Ectodermal cell (in vitro differentiated cells): ENCODE results near the gene RETREG1.

Source experiments
- H3K27ac ChIP-seq: 2 replicates; pipeline ENCODE4 v1.7.0; 2013; ENCODE audit warnings: mild to moderate bottlenecking, low read depth, low read length; ENCODE audit not compliant: insufficient read depth, poor library complexity, severe bottlenecking
- H3K27me3 ChIP-seq: 2 replicates; pipeline ENCODE4 v1.7.0; 2013; ENCODE audit warnings: mild to moderate bottlenecking, low read length; ENCODE audit not compliant: insufficient read depth, control insufficient read depth, poor library complexity, severe bottlenecking
- H3K36me3 ChIP-seq: one replicate; pipeline ENCODE4 v1.7.0; 2013; ENCODE audit warnings: low read length; ENCODE audit not compliant: control insufficient read depth, insufficient read depth
- H3K4me1 ChIP-seq: one replicate; pipeline ENCODE4 v1.7.0; 2013; ENCODE audit warnings: low read length; ENCODE audit not compliant: control insufficient read depth, insufficient read depth
- H3K4me3 ChIP-seq: 2 replicates; pipeline ENCODE4 v1.7.0; 2013; ENCODE audit warnings: low read depth, low read length, control low read depth; ENCODE audit not compliant: insufficient read depth
- H3K9me3 ChIP-seq: 2 replicates; pipeline ENCODE4 v1.7.0; 2013; ENCODE audit warnings: mild to moderate bottlenecking, low read length, moderate library complexity; ENCODE audit not compliant: control insufficient read depth
- WGBS, 2 experiments: methylation state at CpG; one replicate each; pipeline ENCODE4 v1.1.7; 2013; ENCODE audit warnings: missing lambda C conversion rate in 2 of 2; 5-methylcytosine and 5-hydroxymethylcytosine counted together

Gene RETREG1

DNA sequence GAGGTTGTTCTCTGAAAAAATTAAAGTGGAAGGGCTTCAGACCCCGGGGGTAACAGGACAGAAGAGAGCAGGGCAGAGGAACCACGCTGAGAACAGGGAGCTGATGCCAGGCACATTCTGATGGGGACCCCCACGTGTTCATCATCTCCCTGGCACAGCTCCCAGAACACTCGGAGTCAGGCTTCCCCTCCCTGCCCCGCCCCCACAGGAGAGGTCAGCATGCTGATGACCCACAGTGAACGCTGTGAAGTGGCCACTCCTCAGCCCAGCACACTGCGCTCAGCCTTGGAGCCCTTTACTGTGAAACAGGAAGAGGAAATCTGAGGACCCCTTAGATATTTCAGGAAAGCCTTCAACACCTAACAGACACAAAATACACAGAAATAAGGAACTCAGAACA is 16.4 kb downstream of the RETREG1 start:
- Histone ChIP-seq H3K27me3 (no peaks in the 10 kb centered on the region), H3K4me1 (peaks cover 3% of the 10 kb centered on the region), H3K9me3 (no peaks in the 10 kb centered on the region), H3K36me3 (no peaks in the 10 kb centered on the region), H3K27ac (no peak overlapping the region), H3K4me3 (no peak overlapping the region)
- WGBS, 2 experiments = 79 to 81% methylated on average over 7 of the region's 7 CpGs

DNA sequence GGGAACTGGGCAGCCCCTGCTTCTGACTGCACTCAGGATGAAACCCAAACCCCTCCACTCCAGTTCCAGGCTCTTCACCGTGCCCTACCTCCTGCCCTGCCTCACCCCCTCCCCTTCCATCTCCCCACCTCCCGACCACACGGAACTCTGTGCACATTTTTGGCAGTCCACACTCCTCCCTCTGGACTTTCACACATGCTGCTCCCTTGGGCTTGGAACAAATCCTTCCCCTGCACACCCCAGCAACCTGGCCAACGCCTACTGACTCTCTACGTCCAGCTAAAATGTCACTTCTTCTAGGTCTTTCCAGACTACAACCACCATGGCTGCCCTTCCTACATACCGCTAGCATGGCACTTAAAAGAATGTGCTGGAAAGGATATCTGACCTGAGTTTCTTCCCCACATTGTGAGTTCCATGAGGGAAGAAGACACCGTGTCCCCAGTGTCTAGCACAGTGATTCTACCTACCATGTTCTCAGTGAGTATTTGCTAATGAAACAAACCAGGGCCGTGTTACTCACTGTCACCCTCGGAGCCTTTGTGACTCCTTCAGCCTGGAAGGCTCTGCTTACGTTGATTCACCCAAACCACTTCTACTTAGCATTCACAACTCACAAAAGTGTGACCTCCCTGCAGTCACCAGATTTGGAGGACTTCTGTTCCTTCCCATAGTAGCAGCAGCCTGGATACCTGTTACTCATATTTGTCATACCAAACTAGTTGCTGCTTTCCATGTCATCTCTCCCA is 18.7 kb downstream of the RETREG1 start:
- Histone ChIP-seq H3K36me3 (no peaks in the 10 kb centered on the region), H3K27me3 (no peaks in the 10 kb centered on the region), H3K4me1 (peaks cover 3% of the 10 kb centered on the region), H3K9me3 (no peaks in the 10 kb centered on the region), H3K4me3 (no peak overlapping the region), H3K27ac (no peak overlapping the region)
- WGBS, 2 experiments = 86 to 91% methylated on average over 10 of the region's 10 CpGs

DNA sequence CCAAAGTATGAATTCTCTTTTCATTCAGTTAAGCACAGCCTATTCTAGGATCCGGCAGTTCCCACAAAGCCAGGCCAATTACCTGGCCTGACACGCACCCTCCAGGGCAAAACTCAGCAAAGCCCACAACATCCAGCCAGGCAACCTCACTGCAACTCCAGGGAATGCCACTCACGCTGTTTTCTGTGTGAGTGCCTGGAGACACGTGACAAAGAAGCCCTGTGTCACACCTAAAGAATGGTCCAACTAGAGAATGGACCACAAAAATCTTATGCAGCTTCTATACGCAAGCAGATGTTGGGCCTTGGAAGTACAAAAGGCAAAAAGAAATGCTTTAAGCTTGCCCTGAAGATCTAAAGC is 20.2 kb downstream of the RETREG1 start:
- Histone ChIP-seq H3K4me1 (peaks cover 3% of the 10 kb centered on the region), H3K4me3 (no peak overlapping the region), H3K27me3 (no peaks in the 10 kb centered on the region), H3K9me3 (no peaks in the 10 kb centered on the region), H3K36me3 (no peaks in the 10 kb centered on the region), H3K27ac (no peak overlapping the region)
- WGBS, 2 experiments = 73 to 81% methylated on average over 5 of the region's 5 CpGs

GRCh38 chr5:16595881-16596580 is 20.8 kb downstream of the RETREG1 start:
- no peak overlapping the region for H3K27ac ChIP-seq
- no peak overlapping the region for H3K4me3 ChIP-seq
- H3K27me3 ChIP-seq = no peaks in the 10 kb centered on the region
- H3K9me3 ChIP-seq = no peaks in the 10 kb centered on the region
- H3K4me1 ChIP-seq = peaks cover 3% of the 10 kb centered on the region
- no peaks in the 10 kb centered on the region for H3K36me3 ChIP-seq
- 96% methylated on average over 6 of the region's 6 CpGs for WGBS, 2 experiments

- H3K27ac ChIP-seq = no peak overlapping the region
- H3K4me3 ChIP-seq = no peak overlapping the region
- 90 to 93% methylated on average over 3 of the region's 3 CpGs for WGBS, 2 experiments
- H3K4me1 ChIP-seq = peaks cover 3% of the 10 kb centered on the region
- no peaks in the 10 kb centered on the region for H3K27me3 ChIP-seq
- no peaks in the 10 kb centered on the region for H3K36me3 ChIP-seq
- no peaks in the 10 kb centered on the region for H3K9me3 ChIP-seq
Measured at GRCh38 chr5:16593628-16594027, 23.2 kb downstream of the RETREG1 start.

DNA sequence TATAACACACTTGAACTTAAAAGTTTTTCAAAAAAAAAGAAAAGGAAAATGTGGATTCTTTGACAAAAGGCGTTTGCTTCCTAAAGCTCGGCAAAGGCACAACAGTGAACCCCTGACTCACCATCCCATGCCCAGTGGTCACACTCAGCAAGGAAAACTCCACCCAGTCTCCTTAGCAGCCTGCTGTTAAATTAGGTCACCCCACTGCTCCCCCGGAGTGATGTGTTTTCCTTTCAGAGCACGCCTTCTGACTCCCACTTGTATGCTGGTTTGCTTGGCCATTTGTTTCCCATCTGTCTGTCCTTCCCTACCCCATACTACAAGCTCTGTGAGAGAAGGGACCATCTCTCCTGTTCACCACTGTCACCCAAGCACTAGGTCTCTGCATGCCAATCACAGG is 23.8 kb downstream of the RETREG1 start:
- no peaks in the 10 kb centered on the region for H3K36me3 ChIP-seq
- H3K9me3 ChIP-seq = no peaks in the 10 kb centered on the region
- no peak overlapping the region for H3K27ac ChIP-seq
- peaks cover 3% of the 10 kb centered on the region for H3K4me1 ChIP-seq
- no peaks in the 10 kb centered on the region for H3K27me3 ChIP-seq
- 88 to 91% methylated on average over 4 of the region's 4 CpGs for WGBS, 2 experiments
- H3K4me3 ChIP-seq = no peak overlapping the region

DNA sequence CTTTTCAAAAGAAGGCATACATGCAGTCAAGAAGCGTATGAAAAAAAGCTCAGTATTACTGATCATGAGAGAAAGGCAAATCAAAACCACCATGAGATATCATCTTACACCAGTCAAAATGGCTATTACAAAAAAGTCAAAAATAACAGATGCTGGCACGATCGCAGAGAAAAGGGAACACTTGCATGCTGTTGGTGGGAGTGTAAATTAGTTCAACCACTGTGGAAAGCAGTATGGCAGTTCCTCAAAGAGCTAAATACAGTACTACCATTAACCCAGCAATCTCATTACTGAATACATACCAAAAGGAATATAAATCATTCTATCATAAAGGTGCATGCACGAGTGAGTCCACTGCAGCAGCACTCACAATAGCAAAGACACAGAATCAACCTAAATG is 24.5 kb downstream of the RETREG1 start:
- Histone ChIP-seq H3K36me3 (no peaks in the 10 kb centered on the region), H3K9me3 (no peaks in the 10 kb centered on the region), H3K4me1 (peaks cover 3% of the 10 kb centered on the region), H3K27ac (no peak overlapping the region), H3K4me3 (no peak overlapping the region), H3K27me3 (no peaks in the 10 kb centered on the region)
- WGBS, 2 experiments = 95% methylated on average over 4 of the region's 4 CpGs

DNA sequence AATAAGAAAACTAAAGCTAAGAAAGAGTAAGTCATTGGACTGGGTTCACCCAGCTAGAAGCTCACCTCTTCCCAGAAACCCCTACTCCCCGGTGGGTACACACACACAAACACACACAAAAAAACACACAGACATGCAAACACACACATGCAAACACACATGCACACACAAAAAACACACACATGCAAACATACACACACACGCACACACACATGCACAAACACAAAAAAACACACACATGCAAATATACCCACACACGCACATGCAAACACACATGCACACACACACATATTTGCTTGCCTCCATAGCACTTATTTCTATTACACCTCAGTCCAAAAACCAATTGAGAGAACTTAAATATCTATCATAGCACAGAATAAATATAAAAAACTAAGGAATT is 26.1 kb downstream of the RETREG1 start:
- H3K27ac ChIP-seq = no peak overlapping the region
- no peaks in the 10 kb centered on the region for H3K4me1 ChIP-seq
- no peak overlapping the region for H3K4me3 ChIP-seq
- H3K36me3 ChIP-seq = no peaks in the 10 kb centered on the region
- no peaks in the 10 kb centered on the region for H3K9me3 ChIP-seq
- WGBS, 2 experiments = 90 to 95% methylated on average over 3 of the region's 3 CpGs
- no peaks in the 10 kb centered on the region for H3K27me3 ChIP-seq

DNA sequence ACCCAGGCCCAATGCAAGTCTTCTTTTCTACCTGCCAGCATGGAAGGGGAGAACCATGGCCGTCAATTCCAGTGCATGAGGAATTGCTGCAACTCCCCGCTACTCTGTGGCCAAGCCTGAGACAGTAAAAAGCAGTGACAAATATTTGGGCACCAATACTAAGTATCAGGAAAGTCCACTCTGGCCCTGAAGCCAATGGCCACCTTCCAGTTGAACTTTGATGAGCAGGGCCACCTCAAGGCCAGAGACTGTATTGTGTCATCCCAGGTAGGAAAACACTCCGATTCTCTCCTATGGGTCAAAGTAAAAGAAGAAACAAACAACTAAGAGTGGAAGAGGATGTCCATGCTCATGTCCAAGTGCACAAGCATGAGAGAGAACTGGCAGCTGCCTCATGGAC is 27.1 kb downstream of the RETREG1 start:
- no peaks in the 10 kb centered on the region for H3K36me3 ChIP-seq
- H3K4me3 ChIP-seq = no peak overlapping the region
- H3K4me1 ChIP-seq = no peaks in the 10 kb centered on the region
- 93 to 98% methylated on average over 3 of the region's 3 CpGs for WGBS, 2 experiments
- H3K9me3 ChIP-seq = no peaks in the 10 kb centered on the region
- no peak overlapping the region for H3K27ac ChIP-seq
- H3K27me3 ChIP-seq = no peaks in the 10 kb centered on the region

DNA sequence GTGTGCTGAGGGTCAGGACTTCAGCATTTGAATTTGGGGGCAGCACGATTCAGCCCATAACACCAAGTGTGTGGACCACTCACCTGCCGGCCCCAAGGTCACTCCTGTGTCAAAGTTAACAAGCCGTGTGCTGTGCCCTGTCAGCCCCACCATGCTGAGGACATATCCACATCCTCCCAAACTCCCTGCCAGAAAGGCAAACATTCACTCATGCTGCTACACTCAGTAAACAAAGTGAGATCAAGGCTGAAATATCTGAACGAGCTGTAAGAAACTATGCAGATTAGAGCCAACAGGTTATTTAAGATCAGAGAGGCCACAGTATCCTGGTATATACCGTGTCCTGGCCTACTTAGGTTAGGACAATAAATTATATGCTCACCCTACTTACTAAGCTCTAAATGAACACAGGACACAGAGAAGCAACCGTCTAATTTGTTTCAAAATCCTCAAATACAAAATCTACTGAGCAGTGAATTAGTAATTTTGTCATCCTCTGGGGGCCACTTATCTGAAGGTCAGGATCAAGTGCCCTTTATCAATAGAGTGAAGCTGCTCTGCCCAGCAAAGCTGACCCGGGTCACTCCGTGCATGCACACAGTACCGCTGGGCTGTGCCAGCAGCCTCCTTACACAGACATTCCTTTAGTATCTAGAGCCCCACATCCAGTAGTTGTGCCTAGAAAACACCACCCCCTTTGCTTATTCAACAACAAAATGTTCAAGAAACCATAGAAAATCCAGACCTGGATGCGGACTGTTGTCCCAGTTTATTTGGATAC is 28.2 kb downstream of the RETREG1 start:
- no peaks in the 10 kb centered on the region for H3K9me3 ChIP-seq
- no peaks in the 10 kb centered on the region for H3K27me3 ChIP-seq
- H3K27ac ChIP-seq = no peak overlapping the region
- no peaks in the 10 kb centered on the region for H3K36me3 ChIP-seq
- H3K4me3 ChIP-seq = no peak overlapping the region
- 92 to 94% methylated on average over 10 of the region's 10 CpGs for WGBS, 2 experiments
- no peaks in the 10 kb centered on the region for H3K4me1 ChIP-seq
